ENCODE measurements around the gene LCN6. TPM values are rescaled to one million over a fixed set of nuclear protein-coding genes. Genes with fewer than 3 reads are reported as not detected.
A peak's percentile ranks its signal among the peaks of the same experiment; 100 is the strongest.

LCN6 gene
- total RNA-seq, 6 donors from 2014 or later = 2.7 to 35.1 (median 5.5) TPM; not detected in 2

GRCh38 chr9:136745389-136746154 is 2.8 kb downstream of the LCN6 start:
- Histone ChIP-seq H3K27ac (peak overlapping the region in 1 of 4 donors; percentile 0), H3K9me3 (no peaks in the 10 kb centered on the region), H3K27me3 (peaks cover 0 to 26% (median 12%) of the 10 kb centered on the region in 4 donors), H3K4me3 (peak overlapping the region in 1 of 4 donors; percentile 29), H3K36me3 (no peaks in the 10 kb centered on the region), H3K4me1 (peaks cover 4 to 33% (median 26%) of the 10 kb centered on the region in 4 donors)
- 68% methylated on average over 8 to 18 of the region's 23 CpGs for WGBS, 2 donors
- DNase-seq (peak in 1 of 2 donors; percentile 52), ATAC-seq (ENCODE audit: low FRiP score in 2 of 2) (no peak)
- no peak for TF ChIP-seq POLR2A (IDR thresholded peaks at IDR 0.05)
- TF ChIP-seq POLR2AphosphoS5 (IDR thresholded peaks at IDR 0.05) = no peak
- TF ChIP-seq, protein P1, sequence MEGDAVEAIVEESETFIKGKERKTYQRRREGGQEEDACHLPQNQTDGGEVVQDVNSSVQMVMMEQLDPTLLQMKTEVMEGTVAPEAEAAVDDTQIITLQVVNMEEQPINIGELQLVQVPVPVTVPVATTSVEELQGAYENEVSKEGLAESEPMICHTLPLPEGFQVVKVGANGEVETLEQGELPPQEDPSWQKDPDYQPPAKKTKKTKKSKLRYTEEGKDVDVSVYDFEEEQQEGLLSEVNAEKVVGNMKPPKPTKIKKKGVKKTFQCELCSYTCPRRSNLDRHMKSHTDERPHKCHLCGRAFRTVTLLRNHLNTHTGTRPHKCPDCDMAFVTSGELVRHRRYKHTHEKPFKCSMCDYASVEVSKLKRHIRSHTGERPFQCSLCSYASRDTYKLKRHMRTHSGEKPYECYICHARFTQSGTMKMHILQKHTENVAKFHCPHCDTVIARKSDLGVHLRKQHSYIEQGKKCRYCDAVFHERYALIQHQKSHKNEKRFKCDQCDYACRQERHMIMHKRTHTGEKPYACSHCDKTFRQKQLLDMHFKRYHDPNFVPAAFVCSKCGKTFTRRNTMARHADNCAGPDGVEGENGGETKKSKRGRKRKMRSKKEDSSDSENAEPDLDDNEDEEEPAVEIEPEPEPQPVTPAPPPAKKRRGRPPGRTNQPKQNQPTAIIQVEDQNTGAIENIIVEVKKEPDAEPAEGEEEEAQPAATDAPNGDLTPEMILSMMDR (IDR thresholded peaks at IDR 0.05) = no peak
- no peak for TF ChIP-seq EP300 (IDR thresholded peaks at IDR 0.05)

- DNase-seq = peak in 1 of 2 donors; percentile 53
- Histone ChIP-seq H3K27ac (no peak overlapping the region), H3K9me3 (no peaks in the 10 kb centered on the region), H3K4me3 (no peak overlapping the region), H3K36me3 (no peaks in the 10 kb centered on the region), H3K4me1 (peaks cover 4 to 33% (median 26%) of the 10 kb centered on the region in 4 donors), H3K27me3 (peaks cover 0 to 27% (median 12%) of the 10 kb centered on the region in 4 donors)
- WGBS, 2 donors = 82% methylated on average over 16 of the region's 18 CpGs; no CpG with 5 or more reads in 1 of the 2 donors
- ATAC-seq (ENCODE audit: low FRiP score in 2 of 2) = no peak
- TF ChIP-seq EP300 (IDR thresholded peaks at IDR 0.05) (no peak), POLR2A (IDR thresholded peaks at IDR 0.05) (no peak), POLR2AphosphoS5 (IDR thresholded peaks at IDR 0.05) (no peak)
- TF ChIP-seq, protein P1 (IDR thresholded peaks at IDR 0.05) = no peak
Measured at GRCh38 chr9:136744773-136745172, 3.6 kb downstream of the LCN6 start.

DNA sequence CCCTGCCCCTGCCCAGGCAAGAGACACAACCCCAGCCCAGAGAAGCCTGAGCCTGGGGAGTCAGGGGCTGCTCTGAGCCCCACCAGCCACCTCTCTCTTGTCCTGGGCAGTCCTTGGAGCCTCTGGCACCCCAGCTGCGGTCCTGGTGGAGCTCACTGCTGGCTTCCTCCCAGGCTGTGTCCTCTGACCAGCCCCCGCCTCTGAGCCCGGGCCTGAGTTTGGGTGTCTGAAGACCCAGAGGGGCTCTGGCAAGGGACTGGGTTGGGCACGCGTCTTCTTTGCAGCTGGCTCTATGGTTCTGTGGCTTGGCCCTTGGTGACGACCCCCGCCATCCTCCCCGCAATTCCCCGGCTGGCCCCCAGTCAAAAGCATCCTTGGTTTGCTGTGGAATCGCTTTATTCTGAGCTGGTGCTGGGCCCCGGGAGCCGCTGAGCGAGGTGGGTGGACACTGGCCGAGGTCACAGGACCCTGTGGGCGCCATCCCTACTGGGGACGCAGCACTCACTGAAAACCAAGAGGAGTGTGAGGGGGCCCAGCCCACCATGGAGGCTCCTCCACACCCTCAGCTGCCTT is 4.6 kb downstream of the LCN6 start:
- WGBS, 2 donors = 93 to 94% methylated on average over 13 to 16 of the region's 16 CpGs
- Histone ChIP-seq H3K27ac (no peak overlapping the region), H3K4me3 (no peak overlapping the region), H3K4me1 (peaks cover 4 to 33% (median 22%) of the 10 kb centered on the region in 4 donors), H3K36me3 (no peaks in the 10 kb centered on the region), H3K27me3 (peaks cover 0 to 27% (median 12%) of the 10 kb centered on the region in 4 donors), H3K9me3 (no peaks in the 10 kb centered on the region)
- DNase-seq (peak in 1 of 2 donors; percentile 55), ATAC-seq (ENCODE audit: low FRiP score in 2 of 2) (no peak)
- TF ChIP-seq POLR2A (IDR thresholded peaks at IDR 0.05) (no peak), POLR2AphosphoS5 (IDR thresholded peaks at IDR 0.05) (no peak), EP300 (IDR thresholded peaks at IDR 0.05) (no peak)
- TF ChIP-seq, protein P1 (IDR thresholded peaks at IDR 0.05) = no peak

DNA sequence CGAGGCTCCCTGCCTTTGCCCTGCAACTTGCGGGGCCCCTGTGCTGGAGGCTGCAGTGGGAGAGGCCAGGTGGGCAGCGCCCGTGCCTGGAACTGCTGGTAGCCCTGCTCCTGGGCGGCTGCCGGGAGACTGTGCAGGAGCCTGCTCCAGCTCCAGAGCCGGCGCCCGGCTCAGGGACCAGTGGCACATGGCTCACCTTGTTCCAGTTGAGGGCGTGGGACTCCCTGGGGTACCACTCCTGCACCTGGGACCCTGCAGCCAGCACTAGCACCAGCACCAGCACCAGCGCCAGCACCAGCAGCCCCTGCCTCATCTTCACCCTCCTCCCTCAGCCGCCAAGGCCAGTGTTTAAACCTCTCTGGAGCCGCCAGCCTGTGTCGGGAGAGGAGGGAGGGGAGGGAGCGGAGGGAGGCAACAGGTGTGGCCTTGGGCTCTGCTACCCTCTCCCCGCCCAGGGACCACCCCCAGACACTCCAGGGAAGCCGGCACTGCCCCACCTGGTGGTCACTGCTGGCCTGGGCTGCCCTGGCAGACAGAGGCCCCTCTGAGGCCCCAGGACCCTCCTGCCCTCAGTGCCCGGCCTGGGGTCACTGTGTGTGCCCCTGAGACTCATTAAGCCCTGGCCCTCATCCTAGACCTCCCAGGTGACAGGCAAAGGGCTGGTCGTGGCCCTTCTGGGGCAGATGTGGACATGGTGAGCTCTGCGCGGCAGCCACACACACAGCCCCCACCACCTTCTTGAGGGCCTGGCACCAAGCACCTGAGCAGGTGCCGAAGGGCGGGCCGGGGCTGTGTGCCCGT is 5.5 kb downstream of the LCN6 start, which contains the start of gene LCN10:
Gene LCN10, minus strand, starts transcription at position 350 of the 801 bp plus-strand sequence. Its CDS starts 37 bp downstream, at position 313.
- WGBS, 2 donors = 51 to 63% methylated on average over 4 to 13 of the region's 25 CpGs
- TF ChIP-seq EP300 (IDR thresholded peaks at IDR 0.05) = no peak
- no peak for TF ChIP-seq POLR2AphosphoS5 (IDR thresholded peaks at IDR 0.05)
- TF ChIP-seq, protein P1 (IDR thresholded peaks at IDR 0.05) = peak in 1 of 6 experiments; percentile 28
- no peak for TF ChIP-seq POLR2A (IDR thresholded peaks at IDR 0.05)
- Histone ChIP-seq H3K27ac (no peak within 1 kb of the TSS), H3K9me3 (no peaks in the 10 kb centered on the region), H3K4me1 (peaks cover 4 to 33% (median 20%) of the 10 kb centered on the region in 4 donors), H3K27me3 (peaks cover 0 to 27% (median 12%) of the 10 kb centered on the region in 4 donors), H3K4me3 (peak within 1 kb of the TSS in 1 of 4 donors; percentile 12), H3K36me3 (no peaks in the 10 kb centered on the region)
- DNase-seq (peak in 1 of 2 donors; percentile 83), ATAC-seq (ENCODE audit: low FRiP score in 2 of 2) (no peak)

Measured in upper lobe of left lung (tissue), 6 donors.